ENCODE measurements around the gene PABPC3.

PABPC3 gene

GRCh38 chr13:25062479-25062878 lies 33.5 kb upstream of the PABPC3 start:
- no peak overlapping the region for H3K4me3 ChIP-seq (replicated peaks in 1 of 2; ENCODE audit: low read depth in 2 of 2, low read length in 2 of 2)
- TF ChIP-seq CTCF (IDR thresholded peaks at IDR 0.05; ENCODE audit: low read depth, low read length): no peak
- no peak for DNase-seq (ENCODE audit: low read depth in 2 of 2)

- no peak for TF ChIP-seq CTCF (IDR thresholded peaks at IDR 0.05; ENCODE audit: low read depth, low read length)
- no peak for DNase-seq (ENCODE audit: low read depth in 2 of 2)
- H3K4me3 ChIP-seq (replicated peaks in 1 of 2; ENCODE audit: low read depth in 2 of 2, low read length in 2 of 2): no peak overlapping the region
Observed at GRCh38 chr13:25064396-25064795, 31.5 kb upstream of the PABPC3 start.

GRCh38 chr13:25065974-25066770 lies 29.8 kb upstream of the PABPC3 start:
- TF ChIP-seq CTCF (IDR thresholded peaks at IDR 0.05; ENCODE audit: low read depth, low read length): no peak
- H3K4me3 ChIP-seq (replicated peaks in 1 of 2; ENCODE audit: low read depth in 2 of 2, low read length in 2 of 2): no peak overlapping the region
- DNase-seq (ENCODE audit: low read depth in 2 of 2): no peak

- TF ChIP-seq CTCF (IDR thresholded peaks at IDR 0.05; ENCODE audit: low read depth, low read length): no peak
- no peak for DNase-seq (ENCODE audit: low read depth in 2 of 2)
- H3K4me3 ChIP-seq (replicated peaks in 1 of 2; ENCODE audit: low read depth in 2 of 2, low read length in 2 of 2): no peak overlapping the region
Observed at GRCh38 chr13:25067064-25067463, 28.9 kb upstream of the PABPC3 start.

- H3K4me3 ChIP-seq (replicated peaks in 1 of 2; ENCODE audit: low read depth in 2 of 2, low read length in 2 of 2): no peak overlapping the region
- DNase-seq (ENCODE audit: low read depth in 2 of 2): no peak
- TF ChIP-seq CTCF (IDR thresholded peaks at IDR 0.05; ENCODE audit: low read depth, low read length): no peak
Observed at GRCh38 chr13:25068810-25069209, 27.1 kb upstream of the PABPC3 start.

DNA sequence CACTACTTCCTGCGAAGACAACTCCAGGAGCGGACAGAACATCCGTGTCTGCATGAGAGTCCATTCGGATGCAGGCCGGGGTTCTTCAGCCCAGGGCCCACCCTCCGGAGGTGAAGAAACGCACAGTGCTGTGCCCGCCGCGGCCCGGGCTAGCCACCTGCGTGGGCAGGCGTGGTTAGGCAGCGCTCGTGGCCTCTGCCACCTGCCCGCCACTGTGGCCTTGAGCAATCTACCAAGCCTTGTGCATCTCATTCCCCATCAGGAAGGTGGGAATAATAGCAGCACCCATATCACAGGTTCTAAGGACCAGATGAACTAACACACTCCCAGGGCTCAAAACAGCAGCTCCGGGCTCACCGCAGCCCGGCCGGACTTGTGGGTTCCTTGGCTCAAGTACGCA lies 26.7 kb upstream of the PABPC3 start:
- TF ChIP-seq CTCF (IDR thresholded peaks at IDR 0.05; ENCODE audit: low read depth, low read length): no peak
- DNase-seq (ENCODE audit: low read depth in 2 of 2): no peak

GRCh38 chr13:25069911-25070310 lies 26.0 kb upstream of the PABPC3 start:
- no peak for DNase-seq (ENCODE audit: low read depth in 2 of 2)
- TF ChIP-seq CTCF (IDR thresholded peaks at IDR 0.05; ENCODE audit: low read depth, low read length): no peak
- H3K4me3 ChIP-seq (replicated peaks in 1 of 2; ENCODE audit: low read depth in 2 of 2, low read length in 2 of 2): no peak overlapping the region

More for the DNA sequence above, 26.7 kb upstream of the PABPC3 start:
- no peak overlapping the region for H3K4me3 ChIP-seq (replicated peaks in 1 of 2; ENCODE audit: low read depth in 2 of 2, low read length in 2 of 2)

Data from cardiac fibroblast (primary cell).